ENCODE measurements around the gene TEDC1. TPM values are rescaled to one million over a fixed set of nuclear protein-coding genes. Genes with fewer than 3 reads are reported as not detected.

TEDC1 gene
- total RNA-seq, 1 donor from 2014 or later: 31.9 TPM

DNA sequence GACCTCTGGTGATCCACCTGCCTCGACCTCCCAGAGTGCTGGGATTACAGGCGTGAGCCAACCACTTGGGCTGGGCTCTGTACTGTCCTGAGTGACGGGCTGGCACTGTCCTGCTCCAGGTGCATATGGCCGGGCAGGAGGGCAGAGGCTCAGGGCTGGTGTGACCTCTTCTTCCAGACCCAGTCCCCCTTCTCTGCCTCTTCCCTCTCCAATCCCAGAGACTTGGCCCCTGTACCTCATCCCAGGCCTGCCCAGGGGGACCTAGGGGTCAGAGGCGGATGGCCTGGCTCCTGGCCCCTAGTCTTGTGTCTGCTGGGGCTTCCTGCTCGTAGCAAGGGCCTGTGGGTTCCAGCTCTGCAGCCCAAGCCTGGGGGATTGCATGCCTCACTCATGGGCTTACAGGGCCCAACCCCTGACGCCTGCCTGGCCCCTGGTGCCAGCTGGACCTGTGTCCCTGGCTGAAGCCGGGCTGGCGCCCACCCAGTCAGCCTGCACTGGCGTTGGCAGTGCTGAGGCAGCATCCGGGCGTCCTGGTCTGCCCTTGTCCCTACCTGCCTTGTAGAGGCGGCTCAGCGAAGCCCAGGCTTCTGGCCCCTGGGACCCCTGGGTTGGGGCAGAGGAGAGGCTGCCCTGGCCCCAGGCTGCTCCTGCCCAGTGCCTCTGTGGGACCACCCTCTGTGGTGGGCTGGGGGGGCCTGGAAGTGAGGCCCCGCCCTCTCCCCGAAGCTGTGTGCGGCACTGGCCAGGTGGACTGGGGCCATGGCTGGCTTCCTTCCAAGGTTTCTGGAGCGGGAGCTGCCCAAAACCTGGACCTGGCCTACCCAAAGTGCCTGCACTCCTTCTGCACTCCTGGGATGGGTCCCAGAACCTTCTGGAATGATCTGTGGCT lies 4.3 kb downstream of the TEDC1 start:
- intact Hi-C loops (cut with micrococcal nuclease): no loop called here

DNA sequence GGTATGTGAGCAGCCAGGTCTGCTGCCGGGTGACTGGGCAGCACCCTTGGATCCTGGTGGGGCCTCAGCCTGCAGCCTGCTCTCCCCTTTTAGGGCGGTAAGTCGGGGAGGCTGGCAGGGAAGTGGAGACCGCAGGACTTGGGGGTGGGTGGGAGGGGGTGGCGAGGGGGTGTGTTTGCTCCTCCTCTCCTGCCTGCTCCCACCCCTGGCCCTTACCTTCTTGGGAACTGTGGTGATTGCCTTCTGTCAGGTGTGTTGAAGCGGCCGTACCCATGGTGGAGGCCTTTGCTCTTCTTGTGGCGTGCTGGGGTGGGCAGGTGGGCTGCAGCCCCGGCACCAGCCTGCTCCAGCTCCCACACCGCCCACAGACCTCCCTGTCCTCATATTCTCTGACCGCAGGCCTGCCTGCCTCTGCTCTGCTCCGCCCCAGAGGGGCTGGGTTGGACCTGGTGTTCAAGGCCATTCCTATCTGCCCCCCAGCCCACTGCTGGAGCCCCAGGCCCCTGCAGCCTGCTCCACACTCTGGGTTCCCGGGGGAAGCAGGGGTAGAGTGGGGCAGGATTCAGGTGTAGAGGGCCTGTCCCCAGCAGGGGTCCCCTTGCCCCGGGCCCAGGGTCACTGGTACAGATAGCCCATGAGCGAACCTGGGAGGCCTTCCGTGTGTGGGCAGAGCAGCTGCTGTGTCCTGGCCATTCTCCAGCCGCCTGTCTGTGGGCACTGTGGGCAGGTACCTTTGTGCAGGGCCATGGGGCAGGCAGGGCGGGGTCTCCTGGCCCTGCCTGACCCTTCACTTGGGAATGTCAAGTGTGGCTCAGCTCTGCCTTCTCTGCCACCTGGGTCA lies 5.2 kb downstream of the TEDC1 start:
- intact Hi-C loops (cut with micrococcal nuclease): no loop called here

DNA sequence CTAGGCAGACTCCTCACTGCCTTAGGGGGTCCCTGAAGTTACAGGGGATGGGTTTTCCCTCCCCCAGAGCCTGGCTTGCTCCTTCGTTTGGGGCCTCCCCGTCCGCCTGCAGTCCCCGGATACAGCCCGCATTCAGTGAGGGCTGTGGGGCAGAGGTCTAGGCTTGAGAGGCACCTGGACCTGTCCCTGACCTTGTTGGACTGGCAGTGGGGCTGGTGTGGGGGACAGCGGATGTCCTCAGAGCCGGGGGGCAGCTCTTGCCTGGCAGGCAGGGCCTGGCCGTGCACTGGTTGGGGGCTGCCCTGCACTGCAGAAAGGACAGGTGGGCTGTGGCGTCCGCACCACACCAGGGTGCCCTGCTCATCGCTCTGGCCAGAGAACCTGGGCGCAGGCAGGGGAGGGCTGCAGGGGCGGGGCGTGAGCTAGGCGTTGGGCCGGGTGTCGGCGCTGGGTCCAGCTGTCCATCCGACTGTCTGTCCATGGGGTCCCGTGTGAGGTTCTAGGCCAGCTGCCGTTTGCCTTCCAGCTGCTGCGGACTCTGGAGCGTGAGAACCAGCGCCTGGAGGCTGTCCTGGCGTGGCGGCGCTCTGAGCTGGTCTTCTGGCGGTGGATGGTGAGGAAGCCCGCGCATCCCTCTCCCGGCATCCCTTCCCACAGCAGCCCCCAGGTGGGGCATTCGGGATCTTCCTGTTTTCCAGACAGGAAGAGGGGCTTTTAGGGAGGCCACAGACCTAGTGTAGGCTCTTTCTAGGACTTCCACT lies 6.0 kb downstream of the TEDC1 start:
- intact Hi-C loops (cut with micrococcal nuclease): no loop called here

DNA sequence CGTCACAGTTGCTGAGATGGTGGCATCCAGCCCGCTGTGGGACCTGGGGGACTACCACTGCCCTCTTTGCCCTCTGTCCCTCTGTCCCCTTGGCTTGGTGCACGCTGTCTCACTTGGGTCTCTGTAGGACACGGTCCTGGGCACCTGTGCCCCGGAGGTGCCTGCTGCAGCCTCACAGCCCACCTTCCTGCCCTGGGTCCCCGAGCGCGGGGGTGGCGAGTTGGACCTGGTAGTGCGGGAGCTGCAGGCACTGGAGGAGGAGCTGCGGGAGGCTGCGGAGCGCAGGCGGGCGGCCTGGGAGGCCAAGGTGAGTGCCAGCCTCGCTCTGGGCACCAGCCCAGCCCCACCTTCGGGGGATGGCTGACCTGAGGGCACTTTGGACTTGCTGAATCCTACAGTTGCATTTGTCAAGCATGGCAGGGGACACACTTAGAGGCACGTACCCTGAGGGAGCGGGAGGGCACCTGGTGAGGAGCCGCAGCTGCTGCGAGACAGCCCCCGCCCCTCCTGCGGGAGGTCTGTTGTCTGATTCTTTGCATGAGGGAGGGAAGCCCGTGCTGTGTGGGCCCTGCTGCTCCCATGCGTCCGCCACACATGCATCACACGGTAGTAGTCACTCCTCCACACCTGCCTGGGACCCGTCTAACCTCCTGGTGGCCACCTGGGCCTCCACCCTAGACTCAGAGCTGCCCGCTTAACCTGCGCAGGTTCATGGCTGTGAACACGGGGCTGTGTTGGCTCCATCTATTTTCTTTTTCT lies 6.8 kb downstream of the TEDC1 start:
- intact Hi-C loops (cut with micrococcal nuclease): no loop called here

DNA sequence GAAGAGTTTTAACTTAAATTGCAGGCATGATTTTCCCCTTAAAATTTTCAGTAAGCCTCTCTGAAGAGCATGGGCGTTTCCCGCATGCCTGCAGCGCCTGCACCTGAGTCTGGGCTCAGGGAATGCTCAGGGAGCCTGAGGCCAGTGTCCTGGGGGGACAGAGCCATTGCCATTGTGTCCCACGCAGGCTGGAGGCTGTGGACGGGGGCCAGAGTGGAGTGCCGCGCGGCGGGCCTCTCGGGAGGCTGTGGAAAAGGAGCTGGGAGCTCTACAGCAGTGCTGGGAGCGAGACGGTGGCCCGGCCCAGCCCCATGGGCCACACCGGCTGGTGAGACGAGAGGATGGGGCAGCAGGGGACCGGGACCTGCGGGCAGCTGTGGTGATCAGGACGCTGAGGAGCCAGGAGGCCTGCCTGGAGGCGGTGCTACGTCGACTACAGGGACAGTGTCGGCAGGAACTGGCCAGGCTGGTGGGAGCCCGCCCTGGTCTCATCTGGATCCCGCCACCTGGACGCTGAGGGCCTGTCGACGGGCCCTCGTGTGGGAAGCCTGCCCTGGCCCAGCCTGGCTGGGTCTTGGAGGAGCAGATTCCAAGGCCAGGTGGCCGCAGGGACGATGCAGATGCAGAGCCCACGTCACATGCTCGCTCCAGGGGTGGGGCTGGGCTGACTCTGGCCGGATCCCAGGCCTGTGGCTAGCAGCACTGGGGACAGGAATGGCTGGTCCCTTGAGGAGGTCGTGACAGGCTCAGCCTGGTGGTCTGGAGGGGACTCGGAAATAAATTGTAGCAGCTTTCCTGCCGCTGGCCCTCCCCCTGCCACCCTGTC lies 7.6 kb downstream of the TEDC1 start:
- intact Hi-C loops (cut with micrococcal nuclease): no loop called here

DNA sequence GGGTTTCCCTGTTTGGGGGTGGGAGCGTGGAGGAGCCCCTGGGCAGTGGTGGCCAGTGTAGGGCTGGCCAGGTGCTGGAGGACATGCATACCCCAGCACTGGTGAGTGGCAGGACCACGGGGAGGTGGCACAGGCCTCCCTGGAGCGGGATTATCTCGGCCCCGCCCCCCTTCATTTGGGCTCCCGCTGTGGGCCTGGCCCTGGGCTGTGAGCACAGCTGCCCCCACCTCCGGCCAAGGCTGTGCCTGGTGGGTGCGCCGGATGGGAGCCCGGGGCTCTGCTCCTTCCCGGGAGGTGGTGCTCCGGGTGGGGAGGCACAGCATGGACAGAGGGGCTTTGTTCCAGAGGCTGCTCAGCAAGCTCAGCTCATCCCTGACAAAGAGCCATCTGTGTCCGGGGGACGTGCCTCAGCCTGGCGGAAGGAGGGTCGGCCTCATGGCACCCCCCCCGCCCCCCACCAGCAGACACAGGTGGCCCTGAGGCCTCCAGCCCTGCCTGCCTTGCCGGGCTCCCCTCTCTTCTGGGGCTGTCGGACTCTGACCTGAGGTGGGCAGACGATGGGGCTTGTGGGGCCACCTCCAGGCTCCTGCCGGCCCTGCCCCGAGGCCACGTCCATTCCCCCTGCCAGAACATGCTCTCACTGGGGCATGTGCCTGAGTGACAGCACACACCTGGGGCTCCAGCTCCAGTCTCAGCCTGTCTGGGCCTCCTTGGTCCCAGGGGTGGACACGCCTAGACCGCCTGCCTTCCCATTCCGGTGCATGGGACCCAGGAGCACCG lies 8.4 kb downstream of the TEDC1 start:
- intact Hi-C loops (cut with micrococcal nuclease): no loop called here

DNA sequence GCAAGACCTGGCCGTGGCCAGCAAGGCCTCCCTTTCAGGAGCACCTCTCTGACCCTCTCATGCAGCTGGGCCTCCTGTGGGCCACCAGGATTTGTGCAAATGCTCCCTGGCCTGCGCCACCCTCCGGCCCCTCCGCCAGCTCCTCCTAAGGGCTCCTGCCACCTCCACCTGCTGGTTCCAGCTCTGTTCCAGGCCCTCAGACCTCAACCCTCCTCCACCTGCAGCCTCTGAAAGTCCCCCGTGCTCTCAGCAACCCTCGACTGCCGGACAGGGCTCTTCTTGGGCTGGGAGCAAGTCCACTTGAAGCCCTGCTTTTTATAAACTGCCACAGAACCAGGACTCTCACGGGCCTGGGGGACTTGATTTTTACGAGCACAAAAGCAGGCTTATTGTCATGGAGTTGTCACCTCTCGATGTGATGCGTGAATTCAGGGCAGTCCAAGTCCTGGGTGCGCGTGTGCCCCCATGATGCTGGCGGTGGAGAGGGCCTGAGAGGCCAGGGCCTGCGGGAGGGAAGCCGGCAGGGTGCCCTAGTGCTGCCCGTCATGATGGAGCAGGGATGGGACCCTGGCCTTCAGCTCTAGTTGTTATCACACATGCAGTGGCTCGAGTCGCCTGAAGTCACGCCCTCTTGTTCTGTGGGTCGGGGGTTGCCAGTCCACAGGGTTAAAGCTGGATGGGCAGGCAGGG lies 9.1 kb downstream of the TEDC1 start:
- intact Hi-C loops (cut with micrococcal nuclease): no loop called here

DNA sequence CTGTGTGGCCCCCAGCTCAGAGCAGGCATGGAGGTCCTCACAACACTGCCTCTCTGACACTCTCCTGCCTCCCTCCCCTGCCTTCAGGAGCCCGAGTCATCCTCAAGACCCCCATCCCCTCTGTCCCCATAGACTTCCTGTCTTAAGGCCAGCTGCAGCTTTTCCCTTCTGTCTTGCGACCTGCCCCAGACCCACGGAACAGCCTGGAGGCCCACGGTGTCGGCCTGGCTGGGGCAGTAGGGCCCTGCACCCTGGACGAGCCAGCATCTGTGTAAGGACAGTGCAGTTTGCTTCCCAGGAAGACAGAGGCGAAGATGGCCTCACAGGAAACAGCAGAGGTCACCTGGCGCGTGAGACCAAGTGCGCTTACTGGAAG lies 9.7 kb downstream of the TEDC1 start:
- intact Hi-C loops (cut with micrococcal nuclease): no loop called here

DNA sequence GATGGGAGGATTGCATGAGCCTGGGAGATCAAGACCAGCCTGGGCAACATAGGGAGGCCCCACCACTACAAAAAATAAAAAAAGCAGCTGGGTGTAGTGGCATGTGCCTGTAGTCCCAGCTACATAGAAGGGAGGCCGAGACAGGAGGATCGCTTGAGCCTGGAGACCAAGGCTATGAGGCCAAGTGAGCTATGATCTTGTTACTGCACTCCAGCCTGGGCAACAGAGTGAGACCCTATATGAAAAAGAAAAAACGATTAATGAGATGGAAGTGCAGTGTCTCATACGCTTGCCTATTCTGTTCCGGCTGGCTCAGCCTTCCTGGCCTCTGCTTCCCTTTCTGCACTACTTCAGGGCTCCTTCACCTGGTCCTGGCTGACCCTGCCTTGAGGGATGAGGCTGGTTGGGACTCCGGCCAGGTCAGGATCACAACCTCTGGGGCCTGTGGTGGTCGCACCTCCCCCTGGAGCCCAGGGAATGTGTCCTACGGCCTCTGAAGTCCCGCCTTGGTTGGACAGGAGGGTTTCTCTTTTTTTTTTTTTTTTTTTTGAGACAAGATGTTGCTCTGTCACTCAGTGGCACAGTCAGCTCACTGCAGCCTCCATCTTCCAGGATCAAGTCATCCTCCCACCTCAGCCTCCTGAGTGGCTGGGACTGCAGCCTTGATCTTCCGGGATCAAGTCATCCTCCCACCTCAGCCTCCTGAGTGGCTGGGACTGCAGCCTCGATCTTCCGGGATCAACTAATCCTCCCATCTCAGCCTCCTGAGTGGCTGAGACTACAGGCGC lies 10.7 kb downstream of the TEDC1 start:
- intact Hi-C loops (cut with micrococcal nuclease): no loop called here

DNA sequence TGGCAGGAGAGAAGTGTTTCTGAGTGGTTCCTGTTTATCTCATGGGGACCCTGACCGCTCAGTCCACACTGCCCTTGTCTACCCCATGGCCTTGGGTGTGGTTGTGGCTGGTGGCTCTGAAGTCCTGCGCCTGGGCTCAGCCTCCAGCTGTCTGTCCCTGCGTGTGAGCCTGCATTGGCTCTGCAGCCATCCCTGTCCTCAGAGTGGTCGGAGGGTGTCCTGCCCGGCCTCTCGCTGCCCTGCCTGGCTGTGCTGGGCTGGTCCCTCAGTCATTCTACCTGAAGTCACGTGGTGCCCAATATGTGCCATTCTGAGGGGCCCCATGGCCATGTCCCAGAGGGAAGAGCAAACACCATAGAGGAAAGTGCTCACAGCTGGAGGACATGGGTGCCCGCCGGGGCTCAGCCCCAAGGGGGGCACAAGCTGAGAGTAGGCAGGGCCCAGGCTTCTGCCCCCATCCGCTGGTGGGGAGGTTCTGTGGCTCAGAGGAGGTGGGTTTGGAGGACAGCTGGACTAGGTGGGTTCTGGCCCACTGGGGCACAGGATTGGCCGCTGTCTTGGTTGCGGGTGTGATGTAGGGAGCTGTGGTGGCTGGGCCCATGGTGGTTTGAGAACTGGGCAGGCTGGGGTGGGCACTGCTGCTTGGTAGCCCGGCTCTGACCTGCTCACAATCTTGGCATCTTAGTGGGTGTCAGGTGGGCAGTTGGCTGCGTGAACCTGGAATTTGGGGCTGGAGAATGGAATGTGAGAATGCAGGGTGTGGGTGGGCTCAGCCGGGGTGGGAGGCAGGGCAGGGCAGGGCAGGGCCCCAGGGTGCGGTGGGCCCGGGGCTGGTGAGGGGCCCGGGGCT lies 11.6 kb downstream of the TEDC1 start:
- intact Hi-C loops (cut with micrococcal nuclease): no loop called here

DNA sequence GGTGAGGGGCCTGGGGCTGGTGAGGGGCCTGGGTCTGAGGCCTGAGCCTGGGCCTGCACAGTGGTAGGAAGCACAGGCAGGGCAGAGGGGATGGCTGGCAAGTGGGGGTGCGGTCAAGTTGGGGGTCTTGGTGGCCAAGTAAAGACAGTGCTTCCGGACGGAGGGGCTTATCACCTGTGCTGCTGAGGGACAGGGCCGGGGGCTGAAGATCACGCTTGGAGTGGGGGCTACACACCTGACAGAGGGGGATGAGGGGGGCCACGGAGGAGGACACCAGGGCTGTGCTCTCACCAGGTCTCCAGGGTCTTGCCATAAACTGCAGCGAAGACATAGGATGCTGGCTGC lies 12.2 kb downstream of the TEDC1 start:
- intact Hi-C loops (cut with micrococcal nuclease): no loop called here

DNA sequence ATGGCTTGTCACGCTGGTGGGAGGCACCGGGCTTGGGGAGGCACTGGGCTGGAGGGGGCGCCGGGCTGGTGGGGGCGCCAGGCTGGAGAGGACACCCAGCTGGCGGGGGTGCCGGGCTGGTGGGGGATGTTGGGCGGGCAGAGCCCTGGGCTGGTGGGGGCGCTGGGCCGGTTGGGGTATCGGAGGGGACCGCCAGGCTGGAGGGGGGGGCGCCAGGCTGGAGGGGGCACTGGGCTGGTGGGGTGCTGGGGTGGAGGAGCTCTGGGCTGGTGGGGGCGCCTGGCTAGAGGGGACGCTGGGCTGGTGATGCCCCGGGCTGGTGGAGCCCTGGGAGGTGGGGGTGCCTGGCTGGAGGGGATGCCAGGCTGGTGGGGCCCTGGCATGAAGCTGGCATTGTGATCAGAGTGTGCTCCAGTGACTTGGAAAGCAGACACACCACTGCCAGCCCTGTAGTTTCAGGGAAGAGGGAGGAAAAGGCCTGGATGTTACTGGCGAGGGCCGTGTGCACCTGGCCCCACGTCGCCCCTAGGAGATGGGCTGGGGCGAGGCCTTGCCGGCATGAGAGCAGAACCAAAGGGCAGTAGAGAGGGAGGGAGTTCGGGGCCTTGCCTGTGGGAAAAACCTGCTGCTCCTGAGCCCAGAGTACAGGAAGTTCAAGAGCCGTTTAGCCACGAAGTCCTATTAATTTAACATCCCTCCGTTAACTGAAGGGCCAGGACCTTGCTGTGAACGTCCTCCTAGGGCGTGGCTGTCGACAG lies 13.1 kb downstream of the TEDC1 start:
- intact Hi-C loops (cut with micrococcal nuclease): no loop called here

DNA sequence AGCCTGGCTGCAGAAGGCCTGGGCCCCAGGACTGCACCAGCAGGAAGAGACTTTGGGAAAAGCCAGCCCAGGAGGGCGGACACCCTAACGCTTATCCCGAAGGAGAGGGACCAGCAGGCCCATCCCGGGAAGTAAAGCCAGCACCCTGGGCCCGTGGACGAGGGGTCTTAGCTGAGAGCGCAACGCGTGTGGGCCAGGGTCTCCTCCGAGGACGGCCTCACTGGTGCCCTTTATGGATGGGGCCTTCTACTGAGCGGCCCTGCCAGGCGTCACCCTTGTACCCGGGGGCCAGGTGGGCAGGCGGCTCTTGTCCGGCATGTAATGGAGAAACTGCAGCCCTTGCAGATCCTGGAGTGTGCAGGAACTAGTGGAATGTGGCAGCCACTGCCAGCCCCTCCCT lies 14.1 kb downstream of the TEDC1 start:
- intact Hi-C loops (cut with micrococcal nuclease): no loop called here

DNA sequence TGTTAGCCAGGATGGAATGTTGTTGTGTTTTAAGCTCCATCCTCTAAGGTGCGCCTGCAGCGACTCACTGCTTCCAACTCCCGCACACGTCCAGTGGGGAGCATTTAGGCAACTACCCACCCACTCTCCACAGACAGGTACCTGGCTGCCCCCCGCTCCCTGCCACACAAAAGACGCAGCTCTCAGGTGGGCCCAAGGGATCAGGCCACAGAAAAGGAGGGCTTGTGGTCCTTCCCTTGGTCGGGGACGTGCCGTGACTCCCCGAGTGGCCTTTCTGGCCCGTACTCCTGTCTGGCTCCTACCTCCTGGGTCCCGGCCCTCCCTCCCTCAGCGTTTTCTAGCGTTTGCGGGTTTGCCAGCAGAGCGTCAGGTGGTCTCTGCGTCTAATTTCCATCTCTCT lies 16.2 kb downstream of the TEDC1 start:
- intact Hi-C loops (cut with micrococcal nuclease): no loop called here

DNA sequence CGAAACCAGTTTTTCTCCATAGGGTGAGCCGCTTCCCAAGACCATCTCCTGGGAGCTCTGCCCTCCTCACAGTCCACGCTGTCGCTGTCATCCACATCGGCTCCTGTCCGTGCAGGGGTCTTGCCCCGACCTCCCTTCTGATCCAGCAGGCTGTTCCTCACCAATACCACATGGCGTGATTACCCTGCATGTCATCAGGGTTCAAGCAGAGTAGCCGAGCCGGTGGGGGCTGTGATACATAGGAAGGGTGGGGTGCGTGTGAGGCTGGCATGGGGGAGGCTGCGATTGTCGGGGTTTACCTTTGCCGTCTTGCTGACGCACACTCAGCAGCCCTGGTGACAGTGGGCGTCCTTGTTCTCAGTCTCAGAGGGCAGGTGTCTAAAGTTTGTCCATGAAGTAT lies 17.0 kb downstream of the TEDC1 start:
- intact Hi-C loops (cut with micrococcal nuclease): no loop called here

DNA sequence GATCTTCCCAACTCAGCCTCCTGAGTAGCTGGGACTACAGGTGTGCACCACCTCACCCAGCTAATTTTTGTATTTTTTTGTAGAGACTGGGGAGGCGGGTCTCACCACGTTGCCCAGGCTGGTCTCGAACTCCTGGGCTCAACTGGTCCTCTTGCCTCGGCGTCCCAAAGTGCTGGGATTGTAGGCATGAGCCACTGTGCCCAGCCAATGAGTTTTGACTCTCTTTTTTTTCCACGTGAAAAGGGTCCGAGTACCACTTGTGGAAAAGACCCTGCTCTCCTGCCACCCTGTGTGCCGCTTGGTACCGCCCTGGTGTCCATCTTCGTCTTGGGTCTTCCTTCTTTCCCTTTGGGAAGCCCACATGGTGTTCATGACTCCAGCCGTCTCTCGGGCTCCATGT lies 17.6 kb downstream of the TEDC1 start:
- intact Hi-C loops (cut with micrococcal nuclease): no loop called here
